Measurements from ENCODE around the gene CPLX4.

- TF ChIP-seq CTCF (IDR thresholded peaks at IDR 0.05 in 8 of 11, conservative IDR thresholded peaks at IDR 0.05 in 3 of 11) = no peak
- no peak for TF ChIP-seq POLR2A (IDR thresholded peaks at IDR 0.05)
- TF ChIP-seq POLR2AphosphoS5 (IDR thresholded peaks at IDR 0.05) = no peak
Observed at GRCh38 chr18:59344996-59345395, 26.5 kb upstream of the CPLX4 start.
